IMR-90 (cell line): Measurements from ENCODE around the gene ADAM17. TPM values are rescaled to one million over a fixed set of nuclear protein-coding genes. Genes with fewer than 3 reads are reported as not detected.

Experiments
- ATAC-seq: fragments of 200-7000 bp; cut with Tn5 transposase; 2 replicates; pipeline ENCODE4 v1.9.1; 2020; ENCODE audit warnings: low read depth, mild to moderate bottlenecking, moderate library complexity
- BruUV-seq: library from RNA; stranded (reverse); fragments of 400-500 nt; replicated peaks from 2 replicates; lab custom pipeline; 2021; lab: Mats Ljungman, UMichigan
- CTCF ChIA-PET: fragments of 300-600 bp; formaldehyde crosslinking; extraction: SDS; loops from one replicate; lab custom pipeline; 2021; ENCODE audit warnings: antibody characterized with exemption; lab: Yijun Ruan, JAX
- POLR2A ChIA-PET: fragments of 300-600 bp; sonication (Branson Sonifier 250); formaldehyde crosslinking; loops from one replicate; lab custom pipeline; 2022; ENCODE audit warnings: antibody characterized with exemption; ENCODE audit not compliant: unreplicated experiment; lab: Charles Lee
- DNase-seq: peaks from one replicate; pipeline ENCODE4 v3.0.0; 2013
- H2AFZ ChIP-seq: replicated peaks from 2 replicates; pipeline ENCODE3; 2013; ENCODE audit warnings: low read length, mild to moderate bottlenecking; ENCODE audit not compliant: poor library complexity
- H2AK5ac ChIP-seq: 2 replicates; pipeline ENCODE4 v1.6.1; 2013; ENCODE audit warnings: low read depth, low read length, inconsistent platforms
- H2AK9ac ChIP-seq: replicated peaks from 2 replicates; pipeline ENCODE3; 2013; ENCODE audit warnings: mild to moderate bottlenecking, low read depth, low read length, moderate library complexity; ENCODE audit not compliant: poor library complexity
- H2BK120ac ChIP-seq: 2 replicates; pipeline ENCODE4 v1.6.1; 2013; ENCODE audit warnings: low read depth, low read length, inconsistent platforms
- H2BK15ac ChIP-seq: 3 replicates; pipeline ENCODE4 v1.6.1; 2013; ENCODE audit warnings: low read depth, low read length, inconsistent platforms
- H2BK20ac ChIP-seq: 2 replicates; pipeline ENCODE4 v1.6.1; 2013; ENCODE audit warnings: low read depth, mild to moderate bottlenecking, inconsistent platforms, low read length, moderate library complexity
- H2BK5ac ChIP-seq: 2 replicates; pipeline ENCODE4 v1.6.1; 2013; ENCODE audit warnings: mild to moderate bottlenecking, low read depth, low read length, inconsistent platforms; ENCODE audit not compliant: poor library complexity, severe bottlenecking
- H3K14ac ChIP-seq: replicated peaks from 2 replicates; pipeline ENCODE4 v1.6.1; 2013; ENCODE audit warnings: low read depth, low read length, inconsistent platforms
- H3K18ac ChIP-seq: 2 replicates; pipeline ENCODE4 v1.6.1; 2013; ENCODE audit warnings: low read depth, low read length, control low read depth
- H3K23ac ChIP-seq: 2 replicates; pipeline ENCODE4 v1.6.1; 2013; ENCODE audit warnings: low read depth, low read length, inconsistent platforms
- H3K27ac ChIP-seq: 2 replicates; pipeline ENCODE4 v1.5.1; 2013; ENCODE audit warnings: mild to moderate bottlenecking, control low read depth, low read length; ENCODE audit not compliant: insufficient read depth
- H3K27me3 ChIP-seq: 2 replicates; pipeline ENCODE4 v1.6.1; 2013; ENCODE audit warnings: low read length; ENCODE audit not compliant: control insufficient read depth, insufficient read depth
- H3K36me3 ChIP-seq: 2 replicates; pipeline ENCODE4 v1.6.1; 2013; ENCODE audit warnings: low read length, mixed read lengths; ENCODE audit not compliant: control insufficient read depth, insufficient read depth
- H3K4ac ChIP-seq: 2 replicates; pipeline ENCODE4 v1.6.1; 2013; ENCODE audit warnings: low read depth, low read length, inconsistent platforms
- H3K4me1 ChIP-seq: 2 replicates; pipeline ENCODE4 v1.6.1; 2013; ENCODE audit warnings: low read length, mixed read lengths; ENCODE audit not compliant: control insufficient read depth, insufficient read depth
- H3K4me2 ChIP-seq: 2 replicates; pipeline ENCODE4 v1.6.1; 2013; ENCODE audit warnings: low read depth, mild to moderate bottlenecking, control low read depth, low read length, moderate library complexity
- H3K4me3 ChIP-seq: 2 replicates; pipeline ENCODE4 v1.5.1; 2013; ENCODE audit warnings: low read depth, mild to moderate bottlenecking, control low read depth, low read length, moderate library complexity; ENCODE audit not compliant: insufficient read depth
- H3K56ac ChIP-seq: 2 replicates; pipeline ENCODE4 v1.6.1; 2013; ENCODE audit warnings: low read length, inconsistent platforms; ENCODE audit not compliant: insufficient read depth; ENCODE audit errors: extremely low read depth
- H3K79me1 ChIP-seq, 2 experiments: 2 replicates each; pipeline ENCODE4 v1.6.1; 2013; ENCODE audit warnings: low read length in 2 of 2, inconsistent platforms in 1 of 2, low read depth in 1 of 2
- H3K9ac ChIP-seq: 2 replicates; pipeline ENCODE4 v1.6.1; 2013; ENCODE audit warnings: low read depth, low read length, control low read depth
- H3K9me1 ChIP-seq: 2 replicates; pipeline ENCODE4 v1.6.1; 2013; ENCODE audit warnings: low read length, inconsistent platforms; ENCODE audit not compliant: insufficient read depth
- H3K9me3 ChIP-seq: 2 replicates; pipeline ENCODE4 v1.6.1; 2013; ENCODE audit warnings: low read length; ENCODE audit not compliant: control insufficient read depth, insufficient read depth
- H4K20me1 ChIP-seq: 2 replicates; pipeline ENCODE4 v1.6.1; 2013; ENCODE audit warnings: low read length, inconsistent platforms; ENCODE audit not compliant: insufficient read depth
- H4K5ac ChIP-seq: 2 replicates; pipeline ENCODE4 v1.6.1; 2013; ENCODE audit warnings: mild to moderate bottlenecking, low read depth, low read length, control low read depth
- H4K8ac ChIP-seq, 2 experiments: 2 replicates each; pipeline ENCODE4 v1.6.1; 2013; ENCODE audit warnings: low read depth in 2 of 2, low read length in 2 of 2, control low read depth in 1 of 2, inconsistent platforms in 1 of 2
- H4K91ac ChIP-seq: 2 replicates; pipeline ENCODE4 v1.6.1; 2013; ENCODE audit warnings: low read depth, low read length, inconsistent platforms; ENCODE audit not compliant: insufficient read depth
- BHLHE40 ChIP-seq: fragments of 150-350 bp; IDR thresholded peaks from 2 replicates; pipeline ENCODE4 v1.6.1; 2016; ENCODE audit warnings: mild to moderate bottlenecking, low read depth, low read length
- CEBPB ChIP-seq: IDR thresholded peaks from 2 replicates; pipeline ENCODE4 v1.6.1; 2012; ENCODE audit warnings: low read depth, low read length, improper control_type of control experiment
- CHD1 ChIP-seq: IDR thresholded peaks from 2 replicates; pipeline ENCODE4 v1.6.1; 2012; ENCODE audit warnings: low read depth, low read length, improper control_type of control experiment
- CTCF ChIP-seq: conservative IDR thresholded peaks from 2 replicates; pipeline ENCODE4 v1.5.1; 2012; ENCODE audit warnings: mild to moderate bottlenecking, low read depth, low read length, improper control_type of control experiment
- ELK1 ChIP-seq: fragments of 150-350 bp; IDR thresholded peaks from 2 replicates; pipeline ENCODE4 v1.6.1; 2016; ENCODE audit warnings: low read depth, mild to moderate bottlenecking, low read length, moderate library complexity, borderline replicate concordance
- FOS ChIP-seq: fragments of 150-350 bp; IDR thresholded peaks from 2 replicates; pipeline ENCODE4 v1.6.1; 2016; ENCODE audit warnings: low read depth, low read length
- MAFK ChIP-seq: IDR thresholded peaks from 2 replicates; pipeline ENCODE4 v1.6.1; 2012; ENCODE audit warnings: low read depth, low read length, improper control_type of control experiment
- MAZ ChIP-seq: IDR thresholded peaks from 2 replicates; pipeline ENCODE4 v1.6.1; 2012; ENCODE audit warnings: low read depth, mild to moderate bottlenecking, low read length, improper control_type of control experiment, moderate library complexity, borderline replicate concordance
- MXI1 ChIP-seq: IDR thresholded peaks from 2 replicates; pipeline ENCODE4 v1.6.1; 2012; ENCODE audit warnings: low read depth, mild to moderate bottlenecking, low read length, moderate library complexity, borderline replicate concordance
- NFE2L2 ChIP-seq: fragments of 150-350 bp; IDR thresholded peaks from 2 replicates; pipeline ENCODE4 v1.6.1; 2016; ENCODE audit warnings: low read depth, mild to moderate bottlenecking, low read length
- POLR2A ChIP-seq: IDR thresholded peaks from 2 replicates; pipeline ENCODE4 v1.6.1; 2012; ENCODE audit warnings: mild to moderate bottlenecking, low read depth, low read length
- RAD21 ChIP-seq: IDR thresholded peaks from 2 replicates; pipeline ENCODE4 v1.6.1; 2012; ENCODE audit warnings: low read length, improper control_type of control experiment
- RCOR1 ChIP-seq: IDR thresholded peaks from 2 replicates; pipeline ENCODE4 v1.6.1; 2012; ENCODE audit warnings: mild to moderate bottlenecking, low read length, improper control_type of control experiment; ENCODE audit not compliant: insufficient replicate concordance
- RFX5 ChIP-seq: IDR thresholded peaks from 2 replicates; pipeline ENCODE4 v1.8.0; 2012; ENCODE audit warnings: low read depth, mild to moderate bottlenecking, low read length, moderate library complexity
- SMC3 ChIP-seq: fragments of 150-350 bp; IDR thresholded peaks from 2 replicates; pipeline ENCODE4 v1.6.1; 2016; ENCODE audit warnings: low read depth, mild to moderate bottlenecking, antibody characterized with exemption, low read length, moderate library complexity
- USF2 ChIP-seq: fragments of 150-350 bp; IDR thresholded peaks from 2 replicates; pipeline ENCODE4 v1.6.1; 2017; ENCODE audit warnings: mild to moderate bottlenecking, antibody characterized with exemption, low read length, low read depth
- WGBS, 2 experiments: methylation state at CpG; one replicate each; pipeline versions ENCODE4 v1.1.5 to v1.1.7; 2013; ENCODE audit warnings: missing lambda C conversion rate in 2 of 2; ENCODE audit not compliant: insufficient read length in 1 of 2; ENCODE audit errors: extremely low coverage in 2 of 2; 5-methylcytosine and 5-hydroxymethylcytosine counted together
- dilution Hi-C: fragments of 300-500 bp; cut with HindIII; formaldehyde crosslinking; loops from one replicate; pipeline ENCODE4 v1.14.3; 2018; ENCODE audit warnings: low sequenced_read_pairs; ENCODE audit not compliant: unreplicated experiment
- in situ Hi-C: fragments of 300-500 bp; cut with MboI; formaldehyde crosslinking; loops from 3 replicates; pipeline ENCODE4 v1.14.3; 2019; ENCODE audit warnings: low sequenced_read_pairs, inconsistent platforms, mixed read lengths
- intact Hi-C: fragments of 100-400 bp; cut with micrococcal nuclease; formaldehyde crosslinking; loops from 2 replicates; pipeline ENCODE4 v1.10.0; 2022
- polyA plus RNA-seq, 3 experiments: library from polyadenylated mRNA; depleted of rRNA; stranded (reverse); fragments of >200 nt; gene quantifications; 2 replicates each; pipeline ENCODE4 v1.2.3, GENCODE V29; 2012; ENCODE audit warnings: low replicate concordance in 1 of 3
- total RNA-seq: library from RNA; depleted of rRNA; stranded (reverse); fragments of >200 nt; gene quantifications from 2 replicates; pipeline ENCODE4 v1.2.3, GENCODE V29; 2012

Gene ADAM17
- total and polyA plus RNA-seq, 2 of the 4 experiments (the other 2 are of a cell fraction): 9.6 to 34.4 TPM

- in situ Hi-C loops: no loop called here
- H3K4me1 ChIP-seq: peaks cover 10% of the 10 kb centered on the region
- DNase-seq (no peak), ATAC-seq (no peak)
- no peak overlapping the region for H4K8ac ChIP-seq
- H3K23ac ChIP-seq: no peak overlapping the region
- peaks cover 6 to 26% of the 10 kb centered on the region in 2 experiments for H3K79me1 ChIP-seq
- H3K36me3 ChIP-seq: peaks cover 17% of the 10 kb centered on the region
- no peak overlapping the region for H3K4me2 ChIP-seq
- H3K56ac ChIP-seq: no peak overlapping the region
- H2AFZ ChIP-seq: no peak overlapping the region
- H2BK5ac ChIP-seq: no peak overlapping the region
- H4K5ac ChIP-seq: no peak overlapping the region
- no peak overlapping the region for H3K4me3 ChIP-seq
- H3K27me3 ChIP-seq: no peaks in the 10 kb centered on the region
- no peak overlapping the region for H2BK120ac ChIP-seq
- no peak overlapping the region for H3K14ac ChIP-seq
- CTCF ChIA-PET: no interaction called here
- H2AK5ac ChIP-seq: no peak overlapping the region
- H2AK9ac ChIP-seq: no peak overlapping the region
- dilution Hi-C loops: no loop called here
- BruUV-seq: no TSS peak
- no peak overlapping the region for H3K18ac ChIP-seq
- no peaks in the 10 kb centered on the region for H4K20me1 ChIP-seq
- 0 out of 2 replicates have a peak, but pooled peaks cover 8% of the 10 kb centered on the region for H3K9me1 ChIP-seq
- no CpG with 5 or more reads among the region's 5 CpGs for WGBS, 2 experiments
- intact Hi-C loops: no loop called here
- H4K91ac ChIP-seq: no peak overlapping the region
- POLR2A ChIA-PET: no interaction called here
- no peak overlapping the region for H3K9ac ChIP-seq
- TF ChIP-seq MAZ (no peak), BHLHE40 (no peak), CHD1 (no peak), NFE2L2 (no peak), CEBPB (no peak), ELK1 (no peak), MXI1 (no peak), CTCF (no peak), RFX5 (no peak), USF2 (no peak), MAFK (no peak), RCOR1 (no peak), FOS (no peak), RAD21 (no peak), SMC3 (no peak), POLR2A (no peak)
- no peak overlapping the region for H2BK15ac ChIP-seq
- no peaks in the 10 kb centered on the region for H3K9me3 ChIP-seq
- no peak overlapping the region for H2BK20ac ChIP-seq
- no peak overlapping the region for H3K27ac ChIP-seq
- H3K4ac ChIP-seq: no peak overlapping the region
These were observed 84.4 kb downstream of the ADAM17 start for GRCh38 chr2:9471206-9471605.
